ENCODE data around the gene FBL.

Gene FBL

DNA sequence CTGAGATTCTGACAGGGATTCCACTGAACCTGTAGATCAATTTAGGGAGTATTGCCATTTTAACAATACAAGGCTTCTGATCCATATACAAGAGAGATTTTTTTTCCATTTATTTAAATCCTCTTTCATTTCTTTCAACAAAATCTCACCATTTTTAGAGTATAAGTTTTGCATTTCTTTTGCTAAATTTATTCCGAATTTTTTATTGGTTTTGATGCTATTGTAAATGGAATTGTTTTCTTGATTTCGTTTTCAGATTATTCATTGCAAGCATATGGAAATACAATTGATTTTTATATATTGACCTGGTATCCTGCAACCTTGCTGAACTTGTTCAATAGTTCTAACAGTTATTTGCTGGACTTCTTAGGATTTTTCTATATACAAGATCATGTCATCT lies 49.1 kb downstream of the FBL start:
- Histone ChIP-seq H3K27ac (ENCODE audit: low read length) (no peak overlapping the region), H3K9me2 (replicated peaks; ENCODE audit: insufficient read depth, low read length) (no peaks in the 10 kb centered on the region), H3K36me3 (replicated peaks; ENCODE audit: insufficient read depth, low read length) (no peaks in the 10 kb centered on the region), H3K4me3 (ENCODE audit: low read length) (no peak overlapping the region), H2AFZ (ENCODE audit: low read length) (no peak overlapping the region), H3K9me3 (replicated peaks; ENCODE audit: insufficient read depth, low read length) (no peaks in the 10 kb centered on the region), H3K4me1 (ENCODE audit: low read length) (peaks cover 13% of the 10 kb centered on the region; the same call in 1 of the 2 replicates), H3K4me2 (ENCODE audit: low read depth, low read length) (no peak overlapping the region), H3F3A (ENCODE audit: insufficient read depth, low read length) (peaks cover 6% of the 10 kb centered on the region), H3K9ac (ENCODE audit: low read length) (no peak overlapping the region), H4K20me1 (ENCODE audit: insufficient read depth, low read length) (no peaks in the 10 kb centered on the region), H3K27me3 (replicated peaks; ENCODE audit: insufficient read depth, low read length) (0 out of 2 replicates have a peak, but pooled peaks cover 3% of the 10 kb centered on the region), H3K79me2 (ENCODE audit: low read length) (no peaks in the 10 kb centered on the region)
- no peak for DNase-seq
- no peak for TF ChIP-seq EZH2phosphoT487 (IDR thresholded peaks at IDR 0.05; ENCODE audit: low read length)
- TF ChIP-seq EZH2 (optimal IDR thresholded peaks at IDR 0.05; ENCODE audit: low read depth, low read length), result no peak
- TF ChIP-seq, protein P1, sequence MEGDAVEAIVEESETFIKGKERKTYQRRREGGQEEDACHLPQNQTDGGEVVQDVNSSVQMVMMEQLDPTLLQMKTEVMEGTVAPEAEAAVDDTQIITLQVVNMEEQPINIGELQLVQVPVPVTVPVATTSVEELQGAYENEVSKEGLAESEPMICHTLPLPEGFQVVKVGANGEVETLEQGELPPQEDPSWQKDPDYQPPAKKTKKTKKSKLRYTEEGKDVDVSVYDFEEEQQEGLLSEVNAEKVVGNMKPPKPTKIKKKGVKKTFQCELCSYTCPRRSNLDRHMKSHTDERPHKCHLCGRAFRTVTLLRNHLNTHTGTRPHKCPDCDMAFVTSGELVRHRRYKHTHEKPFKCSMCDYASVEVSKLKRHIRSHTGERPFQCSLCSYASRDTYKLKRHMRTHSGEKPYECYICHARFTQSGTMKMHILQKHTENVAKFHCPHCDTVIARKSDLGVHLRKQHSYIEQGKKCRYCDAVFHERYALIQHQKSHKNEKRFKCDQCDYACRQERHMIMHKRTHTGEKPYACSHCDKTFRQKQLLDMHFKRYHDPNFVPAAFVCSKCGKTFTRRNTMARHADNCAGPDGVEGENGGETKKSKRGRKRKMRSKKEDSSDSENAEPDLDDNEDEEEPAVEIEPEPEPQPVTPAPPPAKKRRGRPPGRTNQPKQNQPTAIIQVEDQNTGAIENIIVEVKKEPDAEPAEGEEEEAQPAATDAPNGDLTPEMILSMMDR (IDR thresholded peaks at IDR 0.05; ENCODE audit: low read length), result no peak

DNA sequence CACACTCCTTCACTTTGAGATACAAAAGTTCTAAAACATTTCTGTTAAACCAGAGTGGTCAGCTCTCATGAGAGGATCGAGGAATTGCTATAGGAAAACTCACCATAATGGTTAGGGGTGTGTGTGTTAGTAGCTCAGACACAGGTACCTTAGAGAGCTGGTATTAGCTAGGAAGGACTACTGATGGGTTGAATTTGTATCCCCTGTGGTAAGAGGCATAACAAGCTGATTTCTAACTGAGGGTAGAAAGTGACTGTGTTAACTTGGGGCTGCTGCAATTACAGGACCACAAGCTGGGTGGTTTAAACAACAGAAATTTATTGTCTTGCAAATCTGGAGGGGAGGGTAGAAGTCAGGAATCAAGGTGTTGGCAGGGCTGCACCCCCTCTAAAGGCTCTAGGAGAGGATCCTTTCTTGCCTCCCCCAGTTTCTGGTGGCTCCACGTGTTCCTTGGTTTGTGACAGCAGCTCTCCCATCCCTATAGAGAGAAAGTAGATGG lies 50.1 kb downstream of the FBL start:
- Histone ChIP-seq H3K9me3 (replicated peaks; ENCODE audit: insufficient read depth, low read length) (no peaks in the 10 kb centered on the region), H3K4me2 (ENCODE audit: low read depth, low read length) (no peak overlapping the region), H3K27me3 (replicated peaks; ENCODE audit: insufficient read depth, low read length) (0 out of 2 replicates have a peak, but pooled peaks cover 3% of the 10 kb centered on the region), H3K4me1 (ENCODE audit: low read length) (peaks cover 13% of the 10 kb centered on the region; the same call in 1 of the 2 replicates), H3K36me3 (replicated peaks; ENCODE audit: insufficient read depth, low read length) (no peaks in the 10 kb centered on the region), H3K79me2 (ENCODE audit: low read length) (no peaks in the 10 kb centered on the region), H3K27ac (ENCODE audit: low read length) (no peak overlapping the region), H3K9me2 (replicated peaks; ENCODE audit: insufficient read depth, low read length) (no peaks in the 10 kb centered on the region), H3K9ac (ENCODE audit: low read length) (no peak overlapping the region), H2AFZ (ENCODE audit: low read length) (no peak overlapping the region), H4K20me1 (ENCODE audit: insufficient read depth, low read length) (no peaks in the 10 kb centered on the region), H3K4me3 (ENCODE audit: low read length) (no peak overlapping the region), H3F3A (ENCODE audit: insufficient read depth, low read length) (peaks cover 6% of the 10 kb centered on the region)
- TF ChIP-seq EZH2phosphoT487 (IDR thresholded peaks at IDR 0.05; ENCODE audit: low read length) (no peak), EZH2 (optimal IDR thresholded peaks at IDR 0.05; ENCODE audit: low read depth, low read length) (no peak)
- TF ChIP-seq, protein P1 (IDR thresholded peaks at IDR 0.05; ENCODE audit: low read length), result no peak
- DNase-seq, result no peak

DNA sequence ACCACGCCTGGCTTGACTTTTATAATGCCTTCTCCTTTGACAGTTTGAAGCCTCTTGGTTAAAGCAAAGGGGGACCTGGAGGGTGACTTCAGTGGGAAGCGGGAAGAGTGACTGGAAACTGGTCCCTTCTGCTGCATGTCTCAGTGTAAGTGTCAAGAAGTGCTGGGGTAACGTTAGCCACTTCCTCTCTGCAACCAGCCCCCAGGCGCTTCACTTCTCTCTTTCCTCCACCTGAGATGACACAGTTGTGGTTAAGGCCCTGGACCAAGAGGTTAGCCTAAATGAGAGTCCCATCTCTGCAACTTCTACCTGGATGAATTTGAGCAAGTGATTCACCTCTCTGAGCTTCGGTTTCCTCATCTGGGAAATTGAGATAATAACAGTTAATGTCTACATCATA lies 51.2 kb downstream of the FBL start:
- H3K4me2 ChIP-seq (ENCODE audit: low read depth, low read length), result peak overlapping the region; percentile 31; the same call in 1 of the 2 replicates
- TF ChIP-seq EZH2 (optimal IDR thresholded peaks at IDR 0.05; ENCODE audit: low read depth, low read length) (no peak), EZH2phosphoT487 (IDR thresholded peaks at IDR 0.05; ENCODE audit: low read length) (no peak)
- TF ChIP-seq, protein P1 (IDR thresholded peaks at IDR 0.05; ENCODE audit: low read length), result no peak
- peak; percentile 80 for DNase-seq

More for the DNA sequence above, 51.2 kb downstream of the FBL start:
- Histone ChIP-seq H3F3A (ENCODE audit: insufficient read depth, low read length) (peaks cover 6% of the 10 kb centered on the region), H3K27me3 (replicated peaks; ENCODE audit: insufficient read depth, low read length) (0 out of 2 replicates have a peak, but pooled peaks cover 3% of the 10 kb centered on the region), H4K20me1 (ENCODE audit: insufficient read depth, low read length) (no peaks in the 10 kb centered on the region), H3K36me3 (replicated peaks; ENCODE audit: insufficient read depth, low read length) (no peaks in the 10 kb centered on the region), H3K9me3 (replicated peaks; ENCODE audit: insufficient read depth, low read length) (no peaks in the 10 kb centered on the region), H3K9me2 (replicated peaks; ENCODE audit: insufficient read depth, low read length) (no peaks in the 10 kb centered on the region), H3K79me2 (ENCODE audit: low read length) (no peaks in the 10 kb centered on the region), H3K9ac (ENCODE audit: low read length) (no peak overlapping the region), H3K4me1 (ENCODE audit: low read length) (peaks cover 13% of the 10 kb centered on the region; the same call in 1 of the 2 replicates), H3K27ac (ENCODE audit: low read length) (no peak overlapping the region), H3K4me3 (ENCODE audit: low read length) (no peak overlapping the region), H2AFZ (ENCODE audit: low read length) (no peak overlapping the region)

Measured in MM.1S (cell line).